PFSK-1 (cell line): ENCODE data around the gene USP9X.

Experiments used
- FOXP2 ChIP-seq: optimal IDR thresholded peaks from 2 replicates; pipeline ENCODE3; 2011; ENCODE audit warnings: borderline replicate concordance, control low read depth, inconsistent platforms; ENCODE audit not compliant: insufficient read depth; ENCODE audit errors: extremely low read length, extremely low read depth
- POLR2AphosphoS5 ChIP-seq: IDR thresholded peaks from 2 replicates; pipeline ENCODE4 v1.6.1; 2012; ENCODE audit warnings: low read depth, mild to moderate bottlenecking, control low read depth, low read length, moderate library complexity
- SIN3A ChIP-seq: IDR thresholded peaks from 2 replicates; pipeline ENCODE4 v1.6.1; 2012; ENCODE audit warnings: mild to moderate bottlenecking, low read length, moderate library complexity, borderline replicate concordance; ENCODE audit not compliant: insufficient read depth
- TAF1 ChIP-seq: IDR thresholded peaks from 2 replicates; pipeline ENCODE4 v1.6.1; 2012; ENCODE audit warnings: low read length, control low read depth, borderline replicate concordance; ENCODE audit not compliant: insufficient read depth
- TF ChIP-seq, protein P1 (sequence below), 2 experiments: IDR thresholded peaks; 2 replicates each; pipeline versions ENCODE4 v1.6.1 to v1.8.0; 2011 to 2012; ENCODE audit warnings: low read depth in 2 of 2, low read length in 2 of 2, control low read depth in 1 of 2, inconsistent platforms in 1 of 2, mild to moderate bottlenecking in 1 of 2, moderate library complexity in 1 of 2; ENCODE audit not compliant: insufficient read depth in 1 of 2

The USP9X gene

DNA sequence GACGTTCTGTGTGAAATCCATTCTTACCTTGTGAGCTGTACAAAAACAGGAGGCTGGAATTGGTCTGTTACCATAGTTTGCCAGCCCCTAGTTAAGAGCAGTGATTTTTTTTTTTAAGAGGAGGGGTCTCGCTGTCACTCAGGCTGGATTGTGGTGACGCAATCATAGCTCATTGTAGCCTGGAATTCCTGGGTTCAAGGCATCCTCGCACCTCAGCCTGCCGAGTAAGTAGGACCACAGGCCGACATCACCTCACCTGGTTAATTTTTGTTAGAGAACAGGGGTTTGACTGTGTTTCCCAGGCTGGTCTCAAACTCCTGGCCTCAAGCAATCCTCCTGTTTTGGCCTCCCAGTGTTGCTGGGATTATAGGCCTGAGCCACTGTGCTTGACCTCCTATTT, 7.5 kb downstream of the USP9X start:
- TF ChIP-seq FOXP2 (no peak), TAF1 (no peak), SIN3A (no peak), POLR2AphosphoS5 (no peak)
- TF ChIP-seq, protein P1, sequence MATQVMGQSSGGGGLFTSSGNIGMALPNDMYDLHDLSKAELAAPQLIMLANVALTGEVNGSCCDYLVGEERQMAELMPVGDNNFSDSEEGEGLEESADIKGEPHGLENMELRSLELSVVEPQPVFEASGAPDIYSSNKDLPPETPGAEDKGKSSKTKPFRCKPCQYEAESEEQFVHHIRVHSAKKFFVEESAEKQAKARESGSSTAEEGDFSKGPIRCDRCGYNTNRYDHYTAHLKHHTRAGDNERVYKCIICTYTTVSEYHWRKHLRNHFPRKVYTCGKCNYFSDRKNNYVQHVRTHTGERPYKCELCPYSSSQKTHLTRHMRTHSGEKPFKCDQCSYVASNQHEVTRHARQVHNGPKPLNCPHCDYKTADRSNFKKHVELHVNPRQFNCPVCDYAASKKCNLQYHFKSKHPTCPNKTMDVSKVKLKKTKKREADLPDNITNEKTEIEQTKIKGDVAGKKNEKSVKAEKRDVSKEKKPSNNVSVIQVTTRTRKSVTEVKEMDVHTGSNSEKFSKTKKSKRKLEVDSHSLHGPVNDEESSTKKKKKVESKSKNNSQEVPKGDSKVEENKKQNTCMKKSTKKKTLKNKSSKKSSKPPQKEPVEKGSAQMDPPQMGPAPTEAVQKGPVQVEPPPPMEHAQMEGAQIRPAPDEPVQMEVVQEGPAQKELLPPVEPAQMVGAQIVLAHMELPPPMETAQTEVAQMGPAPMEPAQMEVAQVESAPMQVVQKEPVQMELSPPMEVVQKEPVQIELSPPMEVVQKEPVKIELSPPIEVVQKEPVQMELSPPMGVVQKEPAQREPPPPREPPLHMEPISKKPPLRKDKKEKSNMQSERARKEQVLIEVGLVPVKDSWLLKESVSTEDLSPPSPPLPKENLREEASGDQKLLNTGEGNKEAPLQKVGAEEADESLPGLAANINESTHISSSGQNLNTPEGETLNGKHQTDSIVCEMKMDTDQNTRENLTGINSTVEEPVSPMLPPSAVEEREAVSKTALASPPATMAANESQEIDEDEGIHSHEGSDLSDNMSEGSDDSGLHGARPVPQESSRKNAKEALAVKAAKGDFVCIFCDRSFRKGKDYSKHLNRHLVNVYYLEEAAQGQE (IDR thresholded peaks at IDR 0.05; ENCODE audit: insufficient read depth in 1 of 2, low read depth in 2 of 2, low read length in 2 of 2): no peak

DNA sequence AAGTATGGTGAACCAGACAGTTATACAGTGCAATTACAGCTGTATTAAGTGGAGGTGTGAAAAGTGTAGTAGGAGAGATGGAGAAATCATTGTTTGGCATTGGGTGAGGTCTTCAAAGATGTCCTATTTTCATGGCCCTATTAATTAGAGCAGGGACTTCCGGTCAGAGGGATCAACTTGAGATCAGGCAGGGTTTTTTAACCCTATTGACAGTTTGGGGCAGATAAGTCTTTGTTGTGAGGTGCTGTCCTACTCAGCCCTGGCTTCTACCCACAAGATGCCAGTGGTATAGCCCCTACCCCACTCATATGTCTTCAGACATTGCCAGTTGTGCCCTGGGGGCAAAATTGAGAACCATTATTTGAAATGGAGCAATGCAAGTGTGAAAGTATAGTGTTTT, 9.9 kb downstream of the USP9X start:
- TF ChIP-seq POLR2AphosphoS5 (no peak), FOXP2 (no peak), SIN3A (no peak), TAF1 (no peak)
- TF ChIP-seq, protein P1 (IDR thresholded peaks at IDR 0.05; ENCODE audit: insufficient read depth in 1 of 2, low read depth in 2 of 2, low read length in 2 of 2): no peak

DNA sequence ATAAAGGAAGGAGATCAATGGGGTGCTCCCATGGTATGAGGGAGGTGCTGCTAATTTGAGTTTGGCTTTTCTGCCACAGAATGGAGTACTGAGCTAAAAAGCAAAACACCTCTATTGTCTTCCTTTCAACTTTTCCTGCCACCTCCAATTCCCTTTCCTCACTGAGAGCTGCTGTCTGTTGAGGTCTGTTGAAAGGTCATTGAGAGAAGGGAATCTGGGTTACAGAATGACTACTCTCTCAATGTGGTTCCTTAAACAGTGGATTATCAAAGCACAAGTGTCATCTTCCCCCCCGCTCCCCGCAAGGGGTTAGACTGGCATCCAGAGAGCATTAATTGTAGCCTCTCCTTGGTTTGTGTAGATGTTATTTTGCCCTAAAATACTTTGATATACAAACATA, 10.7 kb downstream of the USP9X start:
- no peak for TF ChIP-seq SIN3A
- TF ChIP-seq, protein P1 (IDR thresholded peaks at IDR 0.05; ENCODE audit: insufficient read depth in 1 of 2, low read depth in 2 of 2, low read length in 2 of 2): no peak
- no peak for TF ChIP-seq FOXP2
- no peak for TF ChIP-seq TAF1
- TF ChIP-seq POLR2AphosphoS5: no peak

DNA sequence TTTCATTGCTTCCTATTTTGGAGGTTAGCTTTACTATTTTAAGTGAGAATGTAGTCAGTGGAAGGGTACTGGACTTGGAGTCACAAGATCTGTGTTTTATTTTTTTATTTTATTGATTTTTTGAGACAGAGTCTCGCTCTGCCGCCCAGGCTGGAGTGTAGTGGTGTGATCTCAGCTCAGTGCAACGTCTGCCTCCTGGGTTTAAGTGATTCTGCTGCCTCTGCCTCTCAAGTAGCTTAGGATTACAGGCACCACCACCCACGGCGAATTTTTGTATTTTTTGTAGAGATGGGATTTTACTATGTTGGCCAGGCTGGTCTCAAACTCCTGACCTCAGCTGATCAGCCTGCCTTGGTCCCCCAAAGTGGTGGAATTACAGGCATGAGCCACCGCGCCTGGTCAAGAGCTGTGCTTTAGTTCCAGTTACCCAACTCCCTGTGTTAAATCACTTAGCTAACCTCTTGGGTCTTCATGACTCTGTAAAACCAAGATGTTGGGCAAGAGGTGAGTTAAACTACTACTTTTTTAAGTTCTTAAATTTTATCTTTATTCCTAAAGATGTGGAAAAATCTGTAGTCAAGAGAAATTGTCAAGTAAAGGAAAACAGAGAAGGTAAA, 11.2 kb downstream of the USP9X start:
- TF ChIP-seq FOXP2: no peak
- TF ChIP-seq POLR2AphosphoS5: no peak
- TF ChIP-seq, protein P1 (IDR thresholded peaks at IDR 0.05; ENCODE audit: insufficient read depth in 1 of 2, low read depth in 2 of 2, low read length in 2 of 2): no peak
- no peak for TF ChIP-seq TAF1
- no peak for TF ChIP-seq SIN3A

DNA sequence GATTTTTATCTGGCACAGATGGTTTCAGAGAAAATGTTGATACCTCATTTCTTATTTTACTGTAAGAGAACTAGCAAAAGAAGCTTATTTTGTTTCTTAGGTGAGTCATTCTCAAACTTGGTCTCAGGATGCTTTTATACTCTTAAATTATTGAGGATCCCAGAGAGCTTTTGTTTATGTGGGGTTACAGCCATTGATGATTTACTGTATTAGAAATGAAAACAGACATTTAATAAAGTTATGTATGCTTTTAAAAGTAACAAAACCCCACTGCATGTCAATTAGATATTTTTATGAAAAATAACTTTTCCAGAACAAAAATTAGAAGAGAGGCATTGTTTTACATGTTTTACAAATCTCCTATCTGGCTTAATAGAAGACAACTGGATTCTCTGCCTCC, 12.1 kb downstream of the USP9X start:
- TF ChIP-seq, protein P1 (IDR thresholded peaks at IDR 0.05; ENCODE audit: insufficient read depth in 1 of 2, low read depth in 2 of 2, low read length in 2 of 2): no peak
- TF ChIP-seq SIN3A (no peak), FOXP2 (no peak), TAF1 (no peak), POLR2AphosphoS5 (no peak)
